ENCODE results near the gene TUBD1. TPM values are rescaled to one million over a fixed set of nuclear protein-coding genes. Genes with fewer than 3 reads are reported as not detected.
"Not testable (repeated sequence)": the region's sequence is repeated elsewhere in the genome, so short reads cannot be mapped to it uniquely, and the experiment has no call there.

TUBD1 gene
- total RNA-seq, 1 donor from 2014 or later: 8.3 TPM

GRCh38 chr17:59845595-59846393, 46.9 kb downstream of the TUBD1 start:
- peak; percentile 31 to 71 for DNase-seq (ENCODE audit: low read depth in 2 of 2)

GRCh38 chr17:59844884-59845594, 47.7 kb downstream of the TUBD1 start:
- DNase-seq (ENCODE audit: low read depth in 2 of 2): peak; percentile 25 to 48

- peak; percentile 90 to 95 for DNase-seq (ENCODE audit: low read depth in 2 of 2)
Measured at GRCh38 chr17:59842901-59843652, 49.7 kb downstream of the TUBD1 start.

GRCh38 chr17:59841882-59842263, 50.9 kb downstream of the TUBD1 start:
- DNase-seq (ENCODE audit: low read depth in 2 of 2): not testable (repeated sequence)

- DNase-seq (ENCODE audit: low read depth in 2 of 2): peak; percentile 24 to 41
Measured at GRCh38 chr17:59841091-59841881, 51.5 kb downstream of the TUBD1 start.

- peak; percentile 6 to 30 for DNase-seq (ENCODE audit: low read depth in 2 of 2)
Measured at GRCh38 chr17:59840329-59841090, 52.2 kb downstream of the TUBD1 start.

GRCh38 chr17:59839651-59840328, 53.0 kb downstream of the TUBD1 start:
- peak; percentile 3 to 25 for DNase-seq (ENCODE audit: low read depth in 2 of 2)

- DNase-seq (ENCODE audit: low read depth in 2 of 2): peak; percentile 15 to 41
Measured at GRCh38 chr17:59838052-59838916, 54.5 kb downstream of the TUBD1 start.

GRCh38 chr17:59837308-59838051, 55.3 kb downstream of the TUBD1 start:
- DNase-seq (ENCODE audit: low read depth in 2 of 2): peak; percentile 97 to 100

- no peak for DNase-seq (ENCODE audit: low read depth in 2 of 2)
Measured at GRCh38 chr17:59832883-59833379, 59.8 kb downstream of the TUBD1 start.

GRCh38 chr17:59830846-59831486, 61.8 kb downstream of the TUBD1 start:
- no peak for DNase-seq (ENCODE audit: low read depth in 2 of 2)

- peak in 1 of 2 donors; percentile 39 for DNase-seq (ENCODE audit: low read depth in 2 of 2)
Measured at GRCh38 chr17:59830007-59830630, 62.6 kb downstream of the TUBD1 start.

GRCh38 chr17:59829217-59830006, 63.3 kb downstream of the TUBD1 start:
- DNase-seq (ENCODE audit: low read depth in 2 of 2): peak; percentile 93 to 98

- not testable (repeated sequence) for DNase-seq (ENCODE audit: low read depth in 2 of 2)
Measured at GRCh38 chr17:59828819-59829216, 63.9 kb downstream of the TUBD1 start.

- DNase-seq (ENCODE audit: low read depth in 2 of 2): no peak
Measured at GRCh38 chr17:59828478-59828760, 64.3 kb downstream of the TUBD1 start.

GRCh38 chr17:59827721-59828477, 64.8 kb downstream of the TUBD1 start:
- no peak for DNase-seq (ENCODE audit: low read depth in 2 of 2)
